ENCODE measurements around the gene EML1.

DNA sequence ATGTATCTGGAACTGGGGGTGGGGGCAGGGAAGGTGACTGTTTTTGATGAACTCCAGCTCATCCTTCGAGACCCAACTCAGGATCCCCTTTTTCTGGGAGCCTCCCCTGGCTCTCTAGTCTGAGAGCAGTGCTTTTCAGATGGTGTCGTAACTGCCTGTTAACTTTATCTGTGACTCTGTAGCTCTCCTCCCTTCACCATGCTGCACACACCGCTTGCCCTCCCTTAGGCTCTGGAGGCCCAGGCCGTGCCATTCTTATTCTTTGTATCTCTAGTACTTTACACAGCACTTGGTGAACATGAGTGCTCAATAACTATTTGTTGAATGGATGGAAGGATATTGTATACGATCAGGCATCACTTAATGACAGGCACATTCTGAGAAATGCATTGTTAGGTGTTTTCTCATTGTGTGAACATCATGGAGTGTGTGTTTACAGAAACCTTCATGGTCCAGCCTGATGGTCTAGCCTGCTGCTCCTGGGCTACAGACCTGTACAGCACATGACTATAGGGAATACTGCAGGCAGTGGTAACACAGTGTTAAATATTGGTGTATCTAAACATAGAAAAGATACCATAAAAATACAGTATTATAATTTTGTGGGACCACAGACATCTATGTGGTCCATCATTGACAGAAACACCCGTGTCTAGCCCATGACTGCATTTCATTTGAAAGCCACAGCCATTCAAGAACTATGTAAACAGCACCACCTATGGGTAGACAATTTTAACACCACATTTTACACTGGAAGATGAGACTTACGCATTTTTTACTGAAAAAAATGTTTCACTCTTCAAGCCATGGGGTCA, 91.8 kb downstream of the EML1 start:
- TF ChIP-seq, protein P1, sequence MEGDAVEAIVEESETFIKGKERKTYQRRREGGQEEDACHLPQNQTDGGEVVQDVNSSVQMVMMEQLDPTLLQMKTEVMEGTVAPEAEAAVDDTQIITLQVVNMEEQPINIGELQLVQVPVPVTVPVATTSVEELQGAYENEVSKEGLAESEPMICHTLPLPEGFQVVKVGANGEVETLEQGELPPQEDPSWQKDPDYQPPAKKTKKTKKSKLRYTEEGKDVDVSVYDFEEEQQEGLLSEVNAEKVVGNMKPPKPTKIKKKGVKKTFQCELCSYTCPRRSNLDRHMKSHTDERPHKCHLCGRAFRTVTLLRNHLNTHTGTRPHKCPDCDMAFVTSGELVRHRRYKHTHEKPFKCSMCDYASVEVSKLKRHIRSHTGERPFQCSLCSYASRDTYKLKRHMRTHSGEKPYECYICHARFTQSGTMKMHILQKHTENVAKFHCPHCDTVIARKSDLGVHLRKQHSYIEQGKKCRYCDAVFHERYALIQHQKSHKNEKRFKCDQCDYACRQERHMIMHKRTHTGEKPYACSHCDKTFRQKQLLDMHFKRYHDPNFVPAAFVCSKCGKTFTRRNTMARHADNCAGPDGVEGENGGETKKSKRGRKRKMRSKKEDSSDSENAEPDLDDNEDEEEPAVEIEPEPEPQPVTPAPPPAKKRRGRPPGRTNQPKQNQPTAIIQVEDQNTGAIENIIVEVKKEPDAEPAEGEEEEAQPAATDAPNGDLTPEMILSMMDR (IDR thresholded peaks at IDR 0.05) = peak in 5 of 7 experiments; percentile 43 to 76 (median 64)
- TF ChIP-seq EP300 (IDR thresholded peaks at IDR 0.05) (no peak), POLR2A (IDR thresholded peaks at IDR 0.05) (no peak)

Measured in stomach (tissue), 4 donors.